Upper lobe of left lung (tissue), 6 donors: Measurements from ENCODE around the gene HPRT1. TPM values are rescaled to one million over a fixed set of nuclear protein-coding genes. Genes with fewer than 3 reads are reported as not detected.
A peak's percentile ranks its signal among the peaks of the same experiment; 100 is the strongest.
"Not testable (repeated sequence)": the region's sequence is repeated elsewhere in the genome, so short reads cannot be mapped to it uniquely, and the experiment has no call there.

ENCODE experiments used
- ATAC-seq, 2 donors: fragments of 200-7000 bp; cut with Tn5 transposase; one replicate each; pipeline ENCODE4 v1.9.1; 2022; ENCODE audit warnings: mild to moderate bottlenecking in 2 of 2, moderate library complexity in 2 of 2; ENCODE audit not compliant: low FRiP score in 2 of 2
- DNase-seq, 2 donors: peaks; one replicate each; pipeline ENCODE4 v3.0.0-alpha.2; 2019 to 2020
- H3K27ac ChIP-seq, 4 donors: fragments of 200-600 bp; sonication (generic); one replicate each; pipeline ENCODE4 v1.5.1; 2016 to 2019
- H3K27me3 ChIP-seq, 4 donors: fragments of 200-600 bp; sonication (generic); one replicate each; pipeline ENCODE4 v1.5.1; 2017 to 2019
- H3K36me3 ChIP-seq, 4 donors: fragments of 200-600 bp; sonication (generic); one replicate each; pipeline ENCODE4 v1.5.1; 2016 to 2019
- H3K4me1 ChIP-seq, 4 donors: fragments of 200-600 bp; sonication (generic); one replicate each; pipeline ENCODE4 v1.5.1; 2018 to 2019
- H3K4me3 ChIP-seq, 4 donors: fragments of 200-600 bp; sonication (generic); one replicate each; pipeline ENCODE4 v1.5.1; 2017 to 2019; ENCODE audit warnings: mild to moderate bottlenecking in 2 of 4, moderate library complexity in 1 of 4
- H3K9me3 ChIP-seq, 4 donors: fragments of 200-600 bp; sonication (generic); one replicate each; pipeline ENCODE4 v1.5.1; 2018 to 2019
- CTCF ChIP-seq, 6 experiments: fragments of 450-650 bp in 4 of 6; fragments of 200-600 bp in 2 of 6; sonication (generic) in 2 of 6; IDR thresholded peaks; one replicate each; pipeline ENCODE4 v1.5.1; 2016 to 2019; ENCODE audit warnings: antibody characterized with exemption in 6 of 6
- EP300 ChIP-seq, 4 donors: sonication (generic); formaldehyde crosslinking; IDR thresholded peaks; one replicate each; pipeline ENCODE4 v1.5.1; 2017; ENCODE audit warnings: antibody characterized with exemption in 4 of 4, control low read depth in 2 of 4
- POLR2A ChIP-seq, 4 donors: fragments of 450-650 bp; IDR thresholded peaks; one replicate each; pipeline ENCODE4 v1.5.1; 2016 to 2017; ENCODE audit warnings: antibody characterized with exemption in 4 of 4, mild to moderate bottlenecking in 2 of 4
- POLR2AphosphoS5 ChIP-seq, 2 donors: sonication (generic); formaldehyde crosslinking; IDR thresholded peaks; one replicate each; pipeline ENCODE4 v1.5.1; 2017; ENCODE audit warnings: antibody characterized with exemption in 2 of 2
- WGBS, 2 donors: methylation state at CpG; one replicate each; pipeline ENCODE4 v1.1.5; 2017 to 2018; 5-methylcytosine and 5-hydroxymethylcytosine counted together
- total RNA-seq, 6 donors: library from RNA; depleted of rRNA in 4 of 6; stranded (reverse); fragments of >200 nt in 4 of 6; gene quantifications; one replicate each; pipeline versions ENCODE4 v1.1.0 to v1.2.1, GENCODE V29; 2016 to 2021
- donor health status: DM: no; HTN: no; CAD: no; lungs with moderate emphysema.
- donor health status: DM: no; HTN: yes; CAD: no; lungs with severe emphysema.

The HPRT1 gene
- total RNA-seq, 6 donors from 2014 or later = 4.4 to 17.2 (median 14.5) TPM

- no peak overlapping the region for H3K4me3 ChIP-seq
- no peak overlapping the region for H3K27ac ChIP-seq
- no peak for DNase-seq
- TF ChIP-seq CTCF (IDR thresholded peaks at IDR 0.05) = no peak
- TF ChIP-seq POLR2AphosphoS5 (IDR thresholded peaks at IDR 0.05) = no peak
- no peak for TF ChIP-seq POLR2A (IDR thresholded peaks at IDR 0.05)
- no peak for TF ChIP-seq EP300 (IDR thresholded peaks at IDR 0.05)
- H3K36me3 ChIP-seq = no peaks in the 10 kb centered on the region
- no peaks in the 10 kb centered on the region for H3K9me3 ChIP-seq
- H3K4me1 ChIP-seq = peaks cover 0 to 4% (median 2%) of the 10 kb centered on the region in 4 donors
- ATAC-seq = no peak
- WGBS, 2 donors = 82 to 91% methylated on average over 5 of the region's 5 CpGs
- H3K27me3 ChIP-seq = no peaks in the 10 kb centered on the region
These were observed 2.3 kb upstream of the HPRT1 start for GRCh38 chrX:134457708-134458107.

- WGBS, 2 donors = 9 to 40% methylated on average over 9 to 12 of the region's 12 CpGs
- no peaks in the 10 kb centered on the region for H3K9me3 ChIP-seq
- peak overlapping the region; percentile 18 to 77 (median 69) for H3K4me3 ChIP-seq
- peak; percentile 18 to 32 for ATAC-seq
- no peaks in the 10 kb centered on the region for H3K36me3 ChIP-seq
- H3K27me3 ChIP-seq = no peaks in the 10 kb centered on the region
- DNase-seq = no peak
- peaks cover 0 to 4% (median 2%) of the 10 kb centered on the region in 4 donors for H3K4me1 ChIP-seq
- TF ChIP-seq POLR2AphosphoS5 (IDR thresholded peaks at IDR 0.05) = no peak
- no peak for TF ChIP-seq EP300 (IDR thresholded peaks at IDR 0.05)
- TF ChIP-seq POLR2A (IDR thresholded peaks at IDR 0.05) = no peak
- TF ChIP-seq CTCF (IDR thresholded peaks at IDR 0.05) = no peak
- H3K27ac ChIP-seq = peak overlapping the region in 3 of 4 donors; percentile 27 to 84 (median 79)
These were observed 321 bp upstream of the HPRT1 start for GRCh38 chrX:134459683-134460004.

- DNase-seq (no peak), ATAC-seq (peak in 1 of 2 donors; percentile 9)
- Histone ChIP-seq H3K27me3 (no peaks in the 10 kb centered on the region), H3K27ac (peak overlapping the region in 1 of 4 donors; percentile 87), H3K4me1 (peaks cover 0 to 4% (median 2%) of the 10 kb centered on the region in 4 donors), H3K36me3 (no peaks in the 10 kb centered on the region), H3K4me3 (peak overlapping the region; percentile 44 to 77 (median 69)), H3K9me3 (no peaks in the 10 kb centered on the region)
- 3 to 40% methylated on average over 9 of the region's 9 CpGs for WGBS, 2 donors
- no peak for TF ChIP-seq POLR2AphosphoS5 (IDR thresholded peaks at IDR 0.05)
- TF ChIP-seq EP300 (IDR thresholded peaks at IDR 0.05) = no peak
- no peak for TF ChIP-seq CTCF (IDR thresholded peaks at IDR 0.05)
- no peak for TF ChIP-seq POLR2A (IDR thresholded peaks at IDR 0.05)
These were observed 876 bp downstream of the HPRT1 start for GRCh38 chrX:134460862-134461220.

- H3K27me3 ChIP-seq = no peaks in the 10 kb centered on the region
- DNase-seq (no peak), ATAC-seq (no peak)
- H3K4me3 ChIP-seq = no peak overlapping the region
- WGBS, 2 donors = 79 to 93% methylated on average over 3 of the region's 3 CpGs
- H3K9me3 ChIP-seq = no peaks in the 10 kb centered on the region
- peaks cover 0 to 4% (median 2%) of the 10 kb centered on the region in 4 donors for H3K4me1 ChIP-seq
- H3K36me3 ChIP-seq = no peaks in the 10 kb centered on the region
- TF ChIP-seq POLR2AphosphoS5 (IDR thresholded peaks at IDR 0.05) = no peak
- TF ChIP-seq CTCF (IDR thresholded peaks at IDR 0.05) = no peak
- TF ChIP-seq POLR2A (IDR thresholded peaks at IDR 0.05) = no peak
- TF ChIP-seq EP300 (IDR thresholded peaks at IDR 0.05) = no peak
- H3K27ac ChIP-seq = no peak overlapping the region
These were observed 1.5 kb downstream of the HPRT1 start for GRCh38 chrX:134461437-134461836.

- DNase-seq (no peak), ATAC-seq (no peak)
- Histone ChIP-seq H3K27me3 (no peaks in the 10 kb centered on the region), H3K4me1 (peaks cover 0 to 4% (median 2%) of the 10 kb centered on the region in 4 donors), H3K4me3 (no peak overlapping the region), H3K27ac (no peak overlapping the region), H3K36me3 (no peaks in the 10 kb centered on the region), H3K9me3 (no peaks in the 10 kb centered on the region)
- no peak for TF ChIP-seq CTCF (IDR thresholded peaks at IDR 0.05)
- no peak for TF ChIP-seq POLR2A (IDR thresholded peaks at IDR 0.05)
- no peak for TF ChIP-seq POLR2AphosphoS5 (IDR thresholded peaks at IDR 0.05)
- TF ChIP-seq EP300 (IDR thresholded peaks at IDR 0.05) = no peak
- WGBS, 2 donors = 36 to 57% methylated on average over 2 of the region's 2 CpGs
These were observed 3.0 kb downstream of the HPRT1 start for GRCh38 chrX:134462927-134463326.

GRCh38 chrX:134464453-134464852 lies 4.5 kb downstream of the HPRT1 start:
- not testable (repeated sequence) for H3K27me3 ChIP-seq, H3K36me3 ChIP-seq, H3K4me1 ChIP-seq, H3K27ac ChIP-seq, DNase-seq, ATAC-seq, H3K4me3 ChIP-seq, H3K9me3 ChIP-seq
- WGBS, 2 donors = 78 to 93% methylated on average over 6 of the region's 6 CpGs
